GM12872 (cell line): Measurements from ENCODE around the gene UBE2QL1.

Source experiments
- TF ChIP-seq, protein P1 (sequence below): IDR thresholded peaks from 3 replicates; pipeline ENCODE4 v1.5.1; 2011; ENCODE audit warnings: low read depth, mild to moderate bottlenecking, low read length, moderate library complexity; ENCODE audit not compliant: insufficient read depth

Gene UBE2QL1

DNA sequence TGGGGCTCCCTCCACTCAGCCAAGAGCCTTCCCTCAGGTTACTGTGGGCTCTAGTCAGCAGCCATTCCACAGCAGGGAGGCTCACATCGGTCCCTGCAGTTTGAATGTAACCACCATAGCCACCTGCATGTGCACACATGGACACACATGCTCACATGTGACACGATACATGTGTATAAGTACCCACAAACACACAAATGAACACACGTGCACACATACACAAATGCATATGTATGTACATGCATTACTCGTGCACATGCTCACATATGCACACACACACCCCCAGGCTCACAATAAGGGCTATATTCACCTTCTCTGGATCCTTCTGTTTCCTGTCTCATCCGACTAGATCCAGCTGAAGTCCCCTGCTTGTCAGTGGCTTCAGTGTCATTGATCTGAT is 36.2 kb downstream of the UBE2QL1 start:
- TF ChIP-seq, protein P1, sequence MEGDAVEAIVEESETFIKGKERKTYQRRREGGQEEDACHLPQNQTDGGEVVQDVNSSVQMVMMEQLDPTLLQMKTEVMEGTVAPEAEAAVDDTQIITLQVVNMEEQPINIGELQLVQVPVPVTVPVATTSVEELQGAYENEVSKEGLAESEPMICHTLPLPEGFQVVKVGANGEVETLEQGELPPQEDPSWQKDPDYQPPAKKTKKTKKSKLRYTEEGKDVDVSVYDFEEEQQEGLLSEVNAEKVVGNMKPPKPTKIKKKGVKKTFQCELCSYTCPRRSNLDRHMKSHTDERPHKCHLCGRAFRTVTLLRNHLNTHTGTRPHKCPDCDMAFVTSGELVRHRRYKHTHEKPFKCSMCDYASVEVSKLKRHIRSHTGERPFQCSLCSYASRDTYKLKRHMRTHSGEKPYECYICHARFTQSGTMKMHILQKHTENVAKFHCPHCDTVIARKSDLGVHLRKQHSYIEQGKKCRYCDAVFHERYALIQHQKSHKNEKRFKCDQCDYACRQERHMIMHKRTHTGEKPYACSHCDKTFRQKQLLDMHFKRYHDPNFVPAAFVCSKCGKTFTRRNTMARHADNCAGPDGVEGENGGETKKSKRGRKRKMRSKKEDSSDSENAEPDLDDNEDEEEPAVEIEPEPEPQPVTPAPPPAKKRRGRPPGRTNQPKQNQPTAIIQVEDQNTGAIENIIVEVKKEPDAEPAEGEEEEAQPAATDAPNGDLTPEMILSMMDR, result no peak

GRCh38 chr5:6485441-6485840 is 36.8 kb downstream of the UBE2QL1 start:
- TF ChIP-seq, protein P1, result no peak

DNA sequence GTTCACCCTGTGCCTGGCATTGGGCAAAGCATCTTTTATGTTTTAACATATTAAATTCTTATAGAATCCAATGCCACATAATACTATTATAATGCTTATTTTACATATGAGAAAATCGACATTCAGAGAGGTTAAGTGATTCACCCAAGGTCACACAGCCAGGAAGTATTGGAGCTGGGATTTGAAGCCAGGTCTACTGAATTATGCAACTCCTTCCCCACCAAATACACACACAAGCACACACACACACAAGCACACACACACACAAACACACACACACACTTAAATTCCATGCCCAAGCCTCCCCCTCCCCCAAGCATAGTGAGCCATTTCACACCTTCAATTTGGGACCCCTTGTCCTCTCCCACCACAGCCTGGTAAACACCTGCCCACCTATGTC is 37.4 kb downstream of the UBE2QL1 start:
- TF ChIP-seq, protein P1, result no peak

GRCh38 chr5:6487081-6487480 is 38.4 kb downstream of the UBE2QL1 start:
- TF ChIP-seq, protein P1, result 0 out of 3 replicates have a peak, but pooled peaks have one; percentile 9

- TF ChIP-seq, protein P1, result no peak
These were observed 39.4 kb downstream of the UBE2QL1 start for GRCh38 chr5:6488021-6488420.

DNA sequence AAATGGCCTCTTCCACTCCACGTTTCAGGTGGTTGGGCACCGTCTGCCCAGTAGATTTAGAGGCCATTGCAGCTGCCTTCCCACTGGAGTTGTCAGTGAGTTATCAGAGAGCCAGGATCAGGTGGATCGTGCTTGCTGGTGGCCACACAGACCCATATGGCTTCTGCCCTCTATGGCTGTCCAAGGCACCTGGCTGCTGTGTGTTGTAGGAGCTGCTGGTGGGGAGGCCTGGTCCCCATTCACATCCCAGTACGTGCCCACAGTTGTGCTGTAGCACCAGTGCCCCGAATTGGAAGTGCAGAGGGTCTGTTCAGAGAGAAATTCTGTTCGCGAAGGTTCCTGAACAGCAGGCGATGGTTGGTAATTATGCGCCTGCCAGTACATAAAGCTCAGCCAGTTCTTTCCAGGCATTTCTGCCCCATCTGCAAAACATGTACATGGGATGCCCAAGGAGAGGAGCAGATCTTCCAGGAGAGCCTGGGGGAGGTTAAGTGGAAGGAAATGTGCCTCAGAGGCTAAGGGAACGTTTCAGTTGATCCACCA is 41.1 kb downstream of the UBE2QL1 start:
- TF ChIP-seq, protein P1, result no peak

DNA sequence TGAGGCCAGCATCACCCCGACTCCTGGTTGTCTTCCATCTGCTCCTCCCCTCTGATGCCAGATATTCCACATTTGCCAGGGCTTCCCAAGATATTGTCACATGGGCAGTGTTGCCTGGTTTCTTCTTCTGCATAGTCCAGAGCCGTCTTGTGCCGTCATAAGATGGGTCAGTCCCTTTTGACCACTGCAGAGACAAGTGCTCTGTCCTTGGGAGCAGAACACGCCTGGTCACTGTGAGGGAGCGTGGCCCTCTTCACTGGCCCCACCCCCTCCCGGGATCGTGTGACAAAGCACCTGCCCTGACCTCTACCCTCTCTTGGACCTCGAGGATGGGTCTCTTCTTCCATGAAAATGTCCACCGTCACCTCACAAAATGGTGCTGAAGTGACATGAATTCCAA is 41.6 kb downstream of the UBE2QL1 start:
- TF ChIP-seq, protein P1, result no peak
